ENCODE data around the gene RPLP2. TPM values are rescaled to one million over a fixed set of nuclear protein-coding genes. Genes with fewer than 3 reads are reported as not detected.
A peak's percentile ranks its signal among the peaks of the same experiment; 100 is the strongest.

RPLP2 gene
- total and polyA plus RNA-seq, 2 of the 4 experiments (the other 2 are of a cell fraction): 59.9 to 1,897 TPM

DNA sequence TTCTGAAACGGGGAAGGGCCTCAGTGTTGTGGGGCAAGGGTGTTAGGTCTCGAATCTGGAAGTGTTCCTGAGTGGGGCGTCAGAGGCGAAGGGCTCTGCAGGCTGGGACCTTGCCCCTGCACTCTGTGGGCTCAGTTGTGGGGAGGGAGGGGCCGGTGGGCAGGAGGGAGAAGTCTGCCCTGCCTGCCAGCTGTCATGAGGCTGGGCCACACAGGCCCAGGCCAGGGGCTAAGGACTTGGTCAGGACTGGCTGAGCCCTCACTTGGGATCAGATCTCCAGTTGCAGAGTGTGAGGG is 18.1 kb downstream of the RPLP2 start, which contains the start of gene CRACR2B:
Gene CRACR2B (plus strand): TSS at position 23 of the 296 bp plus-strand sequence. CDS start 689 bp downstream, outside the sequence.
- peaks cover 21% of the 10 kb centered on the region; the same call in 1 of the 2 replicates for H3K36me3 ChIP-seq (ENCODE audit: control insufficient read depth, insufficient read depth, low read length)
- no peak within 1 kb of the TSS for H3K14ac ChIP-seq (replicated peaks; ENCODE audit: low read depth, low read length)
- ChIA-PET POLR2A (ENCODE audit: unreplicated experiment) (interaction anchor here (1.1 kb wide), 1 partner anchor 9 kb away, joined by 4 read pairs; the partner anchor contains the start of gene PNPLA2), CTCF (no interaction called here)
- peaks cover 0 to 10% of the 10 kb centered on the region in 2 experiments for H3K79me1 ChIP-seq (ENCODE audit: low read depth in 1 of 2, low read length in 2 of 2)
- no peak within 1 kb of the TSS for H2BK120ac ChIP-seq (ENCODE audit: low read depth, low read length)
- no peak within 1 kb of the TSS for H3K56ac ChIP-seq (ENCODE audit: extremely low read depth, insufficient read depth, low read length)
- no peak within 1 kb of the TSS for H2BK5ac ChIP-seq (ENCODE audit: low read depth, low read length, poor library complexity, severe bottlenecking)
- TF ChIP-seq POLR2A (IDR thresholded peaks at IDR 0.05; ENCODE audit: low read depth, low read length) (no peak), NFE2L2 (IDR thresholded peaks at IDR 0.05; ENCODE audit: low read depth, low read length) (no peak), RCOR1 (IDR thresholded peaks at IDR 0.05; ENCODE audit: insufficient replicate concordance, low read length) (no peak), MAZ (IDR thresholded peaks at IDR 0.05; ENCODE audit: borderline replicate concordance, low read depth, low read length) (no peak), CHD1 (IDR thresholded peaks at IDR 0.05; ENCODE audit: low read depth, low read length) (no peak), SMC3 (IDR thresholded peaks at IDR 0.05; ENCODE audit: low read depth, low read length) (no peak), BHLHE40 (IDR thresholded peaks at IDR 0.05; ENCODE audit: low read depth, low read length) (no peak), RFX5 (IDR thresholded peaks at IDR 0.05; ENCODE audit: low read depth, low read length) (no peak), RAD21 (IDR thresholded peaks at IDR 0.05; ENCODE audit: low read length) (no peak)
- TF ChIP-seq, protein P1, sequence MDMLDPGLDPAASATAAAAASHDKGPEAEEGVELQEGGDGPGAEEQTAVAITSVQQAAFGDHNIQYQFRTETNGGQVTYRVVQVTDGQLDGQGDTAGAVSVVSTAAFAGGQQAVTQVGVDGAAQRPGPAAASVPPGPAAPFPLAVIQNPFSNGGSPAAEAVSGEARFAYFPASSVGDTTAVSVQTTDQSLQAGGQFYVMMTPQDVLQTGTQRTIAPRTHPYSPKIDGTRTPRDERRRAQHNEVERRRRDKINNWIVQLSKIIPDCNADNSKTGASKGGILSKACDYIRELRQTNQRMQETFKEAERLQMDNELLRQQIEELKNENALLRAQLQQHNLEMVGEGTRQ (IDR thresholded peaks at IDR 0.05; ENCODE audit: low read depth, low read length): no peak
- TF ChIP-seq, protein P2, sequence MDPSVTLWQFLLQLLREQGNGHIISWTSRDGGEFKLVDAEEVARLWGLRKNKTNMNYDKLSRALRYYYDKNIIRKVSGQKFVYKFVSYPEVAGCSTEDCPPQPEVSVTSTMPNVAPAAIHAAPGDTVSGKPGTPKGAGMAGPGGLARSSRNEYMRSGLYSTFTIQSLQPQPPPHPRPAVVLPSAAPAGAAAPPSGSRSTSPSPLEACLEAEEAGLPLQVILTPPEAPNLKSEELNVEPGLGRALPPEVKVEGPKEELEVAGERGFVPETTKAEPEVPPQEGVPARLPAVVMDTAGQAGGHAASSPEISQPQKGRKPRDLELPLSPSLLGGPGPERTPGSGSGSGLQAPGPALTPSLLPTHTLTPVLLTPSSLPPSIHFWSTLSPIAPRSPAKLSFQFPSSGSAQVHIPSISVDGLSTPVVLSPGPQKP (IDR thresholded peaks at IDR 0.05; ENCODE audit: borderline replicate concordance, low read depth, low read length): no peak
- peak within 1 kb of the TSS; percentile 43; the same call in 1 of the 2 replicates for H3K4ac ChIP-seq (ENCODE audit: low read depth, low read length)
- in situ Hi-C loops (cut with MboI; ENCODE audit: low sequenced_read_pairs) (no loop called here), dilution Hi-C loops (cut with HindIII; ENCODE audit: low sequenced_read_pairs, unreplicated experiment) (no loop called here), intact Hi-C loops (cut with micrococcal nuclease) (no loop called here)
- no TSS peak for BruUV-seq (replicated peaks)
- 54% methylated on average over 5 of the region's 5 CpGs; no CpG with 5 or more reads in 1 of the 2 experiments for WGBS, 2 experiments (ENCODE audit: extremely low coverage in 2 of 2, insufficient read length in 1 of 2)
- H3K4me3 ChIP-seq (ENCODE audit: insufficient read depth, low read depth, low read length): no peak within 1 kb of the TSS
- H4K8ac ChIP-seq (ENCODE audit: low read depth in 2 of 2, low read length in 2 of 2): 0 out of 4 replicates have a peak within 1 kb of the TSS, but pooled peaks of 1 of the 2 experiments have one; percentile 87
- H2AK9ac ChIP-seq (replicated peaks; ENCODE audit: low read depth, low read length, poor library complexity): peak within 1 kb of the TSS; percentile 55
- no peak within 1 kb of the TSS for H4K5ac ChIP-seq (ENCODE audit: low read depth, low read length)
- peak within 1 kb of the TSS; percentile 51 for H2AK5ac ChIP-seq (ENCODE audit: low read depth, low read length)
- no peak within 1 kb of the TSS for H4K91ac ChIP-seq (ENCODE audit: insufficient read depth, low read depth, low read length)
- peaks cover 24% of the 10 kb centered on the region; the same call in 1 of the 2 replicates for H4K20me1 ChIP-seq (ENCODE audit: insufficient read depth, low read length)
- peaks cover 25% of the 10 kb centered on the region for H3K4me1 ChIP-seq (ENCODE audit: control insufficient read depth, insufficient read depth, low read length)
- DNase-seq: no peak
- no peaks in the 10 kb centered on the region for H3K9me3 ChIP-seq (ENCODE audit: control insufficient read depth, insufficient read depth, low read length)
- H3K23ac ChIP-seq (ENCODE audit: low read depth, low read length): no peak within 1 kb of the TSS
- H3K27ac ChIP-seq (ENCODE audit: insufficient read depth, low read length): no peak within 1 kb of the TSS
- peak within 1 kb of the TSS; percentile 81 for H2AFZ ChIP-seq (replicated peaks; ENCODE audit: low read length, poor library complexity)
- ATAC-seq (ENCODE audit: low read depth): no peak
- 0 out of 2 replicates have a peak within 1 kb of the TSS, but pooled peaks have one; percentile 17 for H3K4me2 ChIP-seq (ENCODE audit: low read depth, low read length)
- H3K9me1 ChIP-seq (ENCODE audit: insufficient read depth, low read length): peaks cover 6% of the 10 kb centered on the region; the same call in 1 of the 2 replicates
- no peak within 1 kb of the TSS for H3K9ac ChIP-seq (ENCODE audit: low read depth, low read length)
- H2BK20ac ChIP-seq (ENCODE audit: low read depth, low read length): no peak within 1 kb of the TSS
- no peak within 1 kb of the TSS for H3K18ac ChIP-seq (ENCODE audit: low read depth, low read length)
- H2BK15ac ChIP-seq (ENCODE audit: low read depth, low read length): no peak within 1 kb of the TSS
- peaks cover 6% of the 10 kb centered on the region; the same call in 1 of the 2 replicates for H3K27me3 ChIP-seq (ENCODE audit: control insufficient read depth, insufficient read depth, low read length)
